Adrenal gland (tissue), 5 donors: ENCODE measurements around the gene CHD2.

ENCODE experiments used
- POLR2A ChIP-seq, 2 donors: fragments of 450-650 bp; IDR thresholded peaks; one replicate each; pipeline ENCODE4 v1.6.1; 2017; ENCODE audit warnings: antibody characterized with exemption in 2 of 2, mild to moderate bottlenecking in 2 of 2, moderate library complexity in 1 of 2
- TF ChIP-seq, protein P1 (sequence below), 6 experiments: fragments of 450-650 bp in 4 of 6; fragments of 200-600 bp in 2 of 6; sonication (generic) in 1 of 6; IDR thresholded peaks; 1 replicate in 5 of 6; 2 replicates in 1 of 6; pipeline versions ENCODE4 v1.5.1 to v1.8.0; 2016 to 2021; ENCODE audit warnings: antibody characterized with exemption in 6 of 6, mild to moderate bottlenecking in 2 of 6, moderate library complexity in 1 of 6
- donor health status: DM: no; HTN: no; CAD: no.

DNA sequence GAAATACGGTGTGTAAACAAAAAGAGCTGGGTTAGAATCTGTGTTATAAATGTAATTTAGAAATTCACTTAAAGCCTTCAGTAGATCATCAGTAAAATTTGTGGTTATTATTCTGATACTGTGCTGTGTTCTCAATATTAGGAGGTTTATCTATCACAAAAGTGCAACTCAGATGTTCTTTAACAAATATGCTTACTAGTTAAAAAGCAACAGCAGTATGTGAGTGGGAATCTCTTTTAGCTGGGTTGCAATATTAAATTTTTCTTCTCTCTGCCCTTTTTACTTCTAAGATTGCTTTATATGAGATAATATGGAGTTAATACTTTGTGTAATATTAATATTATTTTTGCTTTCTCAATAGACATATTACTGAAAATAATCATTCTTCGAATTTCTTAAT is 53.4 kb downstream of the CHD2 start:
- no peak for TF ChIP-seq POLR2A (IDR thresholded peaks at IDR 0.05)
- TF ChIP-seq, protein P1, sequence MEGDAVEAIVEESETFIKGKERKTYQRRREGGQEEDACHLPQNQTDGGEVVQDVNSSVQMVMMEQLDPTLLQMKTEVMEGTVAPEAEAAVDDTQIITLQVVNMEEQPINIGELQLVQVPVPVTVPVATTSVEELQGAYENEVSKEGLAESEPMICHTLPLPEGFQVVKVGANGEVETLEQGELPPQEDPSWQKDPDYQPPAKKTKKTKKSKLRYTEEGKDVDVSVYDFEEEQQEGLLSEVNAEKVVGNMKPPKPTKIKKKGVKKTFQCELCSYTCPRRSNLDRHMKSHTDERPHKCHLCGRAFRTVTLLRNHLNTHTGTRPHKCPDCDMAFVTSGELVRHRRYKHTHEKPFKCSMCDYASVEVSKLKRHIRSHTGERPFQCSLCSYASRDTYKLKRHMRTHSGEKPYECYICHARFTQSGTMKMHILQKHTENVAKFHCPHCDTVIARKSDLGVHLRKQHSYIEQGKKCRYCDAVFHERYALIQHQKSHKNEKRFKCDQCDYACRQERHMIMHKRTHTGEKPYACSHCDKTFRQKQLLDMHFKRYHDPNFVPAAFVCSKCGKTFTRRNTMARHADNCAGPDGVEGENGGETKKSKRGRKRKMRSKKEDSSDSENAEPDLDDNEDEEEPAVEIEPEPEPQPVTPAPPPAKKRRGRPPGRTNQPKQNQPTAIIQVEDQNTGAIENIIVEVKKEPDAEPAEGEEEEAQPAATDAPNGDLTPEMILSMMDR (IDR thresholded peaks at IDR 0.05), result no peak
